HG03442 (cell line): Measurements from ENCODE around the gene ITPR1.
"Not testable (repeated sequence)": the region's sequence is repeated elsewhere in the genome, so short reads cannot be mapped to it uniquely, and the experiment has no call there.

Experiments used
- ATAC-seq: cut with Tn5 transposase; IDR thresholded peaks from one replicate; pipeline ENCODE4 v1.9.1; 2021; ENCODE audit warnings: mild to moderate bottlenecking, moderate library complexity; ENCODE audit not compliant: unreplicated experiment

The ITPR1 gene

GRCh38 chr3:4751502-4752101 is 258.5 kb downstream of the ITPR1 start:
- ATAC-seq = no peak

- ATAC-seq = no peak
Observed at GRCh38 chr3:4752201-4753072, 259.3 kb downstream of the ITPR1 start.

GRCh38 chr3:4753073-4753691 is 260.0 kb downstream of the ITPR1 start:
- ATAC-seq = no peak

GRCh38 chr3:4754180-4755086 is 261.3 kb downstream of the ITPR1 start:
- peak; percentile 74 for ATAC-seq

GRCh38 chr3:4755566-4755965 is 262.4 kb downstream of the ITPR1 start:
- no peak for ATAC-seq

- no peak for ATAC-seq
Observed at GRCh38 chr3:4756057-4756775, 263.1 kb downstream of the ITPR1 start.

GRCh38 chr3:4756855-4757574 is 263.9 kb downstream of the ITPR1 start:
- peak; percentile 18 for ATAC-seq

- no peak for ATAC-seq
Observed at GRCh38 chr3:4757575-4758248, 264.6 kb downstream of the ITPR1 start.

GRCh38 chr3:4758249-4758860 is 265.2 kb downstream of the ITPR1 start:
- ATAC-seq = no peak

GRCh38 chr3:4758957-4759656 is 266.0 kb downstream of the ITPR1 start:
- ATAC-seq = no peak

GRCh38 chr3:4759689-4760312 is 266.7 kb downstream of the ITPR1 start:
- ATAC-seq = no peak

GRCh38 chr3:4761759-4762158 is 268.6 kb downstream of the ITPR1 start:
- ATAC-seq = no peak

- ATAC-seq = not testable (repeated sequence)
Observed at GRCh38 chr3:4762481-4763230, 269.5 kb downstream of the ITPR1 start.

- no peak for ATAC-seq
Observed at GRCh38 chr3:4763604-4764247, 270.6 kb downstream of the ITPR1 start.

- ATAC-seq = no peak
Observed at GRCh38 chr3:4765212-4765611, 272.1 kb downstream of the ITPR1 start.

GRCh38 chr3:4766263-4766662 is 273.1 kb downstream of the ITPR1 start:
- no peak for ATAC-seq
